GM12878 (cell line): ENCODE results near the gene SLC34A1. TPM values are rescaled to one million over a fixed set of nuclear protein-coding genes. Genes with fewer than 3 reads are reported as not detected.
A peak's percentile ranks its signal among the peaks of the same experiment; 100 is the strongest.

Source experiments
- ATF7 ChIP-seq: fragments of 450-650 bp; IDR thresholded peaks from 2 replicates; pipeline ENCODE4 v1.6.1; 2016; ENCODE audit warnings: low read depth, mild to moderate bottlenecking
- BCL11A ChIP-seq: IDR thresholded peaks from 2 replicates; pipeline ENCODE4 v1.6.1; 2011; ENCODE audit warnings: low read depth, low read length
- CBFB ChIP-seq: IDR thresholded peaks from 2 replicates; pipeline ENCODE4 v1.6.1; 2016; ENCODE audit warnings: antibody characterized with exemption, low read depth
- DPF2 ChIP-seq: fragments of 450-650 bp; IDR thresholded peaks from 2 replicates; pipeline ENCODE4 v1.6.1; 2017; ENCODE audit warnings: mild to moderate bottlenecking
- EP300 ChIP-seq, 2 experiments: fragments of 150-350 bp in 1 of 2; IDR thresholded peaks; 2 replicates each; pipeline ENCODE4 v1.6.1; 2011 to 2012; ENCODE audit warnings: low read depth in 2 of 2, low read length in 2 of 2, borderline replicate concordance in 1 of 2, improper control_type of control experiment in 1 of 2, inconsistent platforms in 1 of 2; ENCODE audit not compliant: control insufficient read depth in 1 of 2
- ETV6 ChIP-seq, 2 experiments: fragments of 450-650 bp in 1 of 2; IDR thresholded peaks in 1 of 2; conservative IDR thresholded peaks in 1 of 2; 2 replicates each; pipeline ENCODE4 v1.6.1; 2014; ENCODE audit warnings: antibody characterized with exemption in 1 of 2, borderline replicate concordance in 1 of 2, low read depth in 1 of 2, mild to moderate bottlenecking in 1 of 2, moderate library complexity in 1 of 2
- LARP7 ChIP-seq: fragments of 450-650 bp; IDR thresholded peaks from 2 replicates; pipeline ENCODE4 v1.6.1; 2017; ENCODE audit warnings: mild to moderate bottlenecking
- MXI1 ChIP-seq: fragments of 150-350 bp; IDR thresholded peaks from 2 replicates; pipeline ENCODE4 v1.6.1; 2011; ENCODE audit warnings: low read depth, mild to moderate bottlenecking, inconsistent platforms, low read length, improper control_type of control experiment
- RBBP5 ChIP-seq: fragments of 200-600 bp; sonication (generic); conservative IDR thresholded peaks from 2 replicates; pipeline ENCODE4 v1.6.1; 2016
- RFX5 ChIP-seq: IDR thresholded peaks from 2 replicates; pipeline ENCODE4 v1.6.1; 2011; ENCODE audit warnings: low read depth, low read length, improper control_type of control experiment
- RUNX3 ChIP-seq: IDR thresholded peaks from 2 replicates; pipeline ENCODE4 v1.6.1; 2012; ENCODE audit warnings: low read length, inconsistent platforms
- SMAD1 ChIP-seq: fragments of 450-650 bp; IDR thresholded peaks from 2 replicates; pipeline ENCODE4 v1.6.1; 2018; ENCODE audit warnings: mild to moderate bottlenecking, low read depth; ENCODE audit not compliant: partially characterized antibody
- SMC3 ChIP-seq: IDR thresholded peaks from 2 replicates; pipeline ENCODE4 v1.6.1; 2011; ENCODE audit warnings: low read length, improper control_type of control experiment, borderline replicate concordance
- SUZ12 ChIP-seq: fragments of 200-600 bp; sonication (generic); IDR thresholded peaks from one replicate; pipeline ENCODE4 v1.6.1; 2018; ENCODE audit warnings: antibody characterized with exemption, mild to moderate bottlenecking; ENCODE audit not compliant: unreplicated experiment
- TAF1 ChIP-seq: IDR thresholded peaks from 2 replicates; pipeline ENCODE4 v1.6.1; 2011; ENCODE audit warnings: mild to moderate bottlenecking, low read depth, low read length, borderline replicate concordance
- TARDBP ChIP-seq: IDR thresholded peaks from 2 replicates; pipeline ENCODE4 v1.6.1; 2016; ENCODE audit warnings: borderline replicate concordance
- TCF7 ChIP-seq: IDR thresholded peaks from 2 replicates; pipeline ENCODE4 v1.6.1; 2014; ENCODE audit warnings: antibody characterized with exemption, borderline replicate concordance
- ZNF384 ChIP-seq: IDR thresholded peaks from 2 replicates; pipeline ENCODE4 v1.6.1; 2012; ENCODE audit warnings: low read depth, mild to moderate bottlenecking, low read length, improper control_type of control experiment, borderline replicate concordance
- ZNF687 ChIP-seq: fragments of 450-650 bp; IDR thresholded peaks from 2 replicates; pipeline ENCODE4 v1.6.1; 2017; ENCODE audit warnings: mild to moderate bottlenecking, moderate library complexity
- ZSCAN29 ChIP-seq: fragments of 450-650 bp; IDR thresholded peaks from 2 replicates; pipeline ENCODE4 v1.6.1; 2017; ENCODE audit warnings: mild to moderate bottlenecking, moderate library complexity
- ZZZ3 ChIP-seq: IDR thresholded peaks from 2 replicates; pipeline ENCODE4 v1.6.1; 2011; ENCODE audit warnings: low read depth; ENCODE audit not compliant: control insufficient read depth, insufficient read length
- polyA plus RNA-seq, 11 experiments: library from polyadenylated mRNA; depleted of rRNA in 4 of 11; unstranded in 6 of 11; stranded (reverse) in 5 of 11; fragments of >200 nt; fragmentation: Nextera tagmentation in 4 of 11; fragmentation: Illumina TruSeq in 1 of 11; extraction: Ambion mirVana in 4 of 11; extraction: Trizol in 1 of 11; gene quantifications; 1 replicate in 1 of 11; 2 replicates in 10 of 11; pipeline versions ENCODE4 v1.2.1 to v1.2.3, GENCODE V29; 2011 to 2016; ENCODE audit warnings: inconsistent platforms in 2 of 11, missing spikeins in 2 of 11, low read depth in 1 of 11
- total RNA-seq, 4 experiments: library from RNA; depleted of rRNA in 3 of 4; stranded (reverse); fragments of >200 nt in 3 of 4; fragmentation: Illumina TruSeq in 1 of 4; extraction: Trizol in 1 of 4; gene quantifications; 2 replicates each; pipeline versions ENCODE4 v1.2.1 to v1.2.3, GENCODE V29; 2013 to 2021
- TF ChIP-seq, protein P1 (sequence below): fragments of 450-650 bp; formaldehyde crosslinking; IDR thresholded peaks from 2 replicates; pipeline ENCODE4 v1.5.0; 2022; ENCODE audit warnings: mild to moderate bottlenecking, missing genetic modification characterization

SLC34A1 gene
- total and polyA plus RNA-seq, 10 of the 15 experiments (the other 5 are each of a cell fraction or from before 2014, with no cell fraction given) = 0.03 to 0.14 (median 0.09) TPM; not detected in 2

- TF ChIP-seq, protein P1, sequence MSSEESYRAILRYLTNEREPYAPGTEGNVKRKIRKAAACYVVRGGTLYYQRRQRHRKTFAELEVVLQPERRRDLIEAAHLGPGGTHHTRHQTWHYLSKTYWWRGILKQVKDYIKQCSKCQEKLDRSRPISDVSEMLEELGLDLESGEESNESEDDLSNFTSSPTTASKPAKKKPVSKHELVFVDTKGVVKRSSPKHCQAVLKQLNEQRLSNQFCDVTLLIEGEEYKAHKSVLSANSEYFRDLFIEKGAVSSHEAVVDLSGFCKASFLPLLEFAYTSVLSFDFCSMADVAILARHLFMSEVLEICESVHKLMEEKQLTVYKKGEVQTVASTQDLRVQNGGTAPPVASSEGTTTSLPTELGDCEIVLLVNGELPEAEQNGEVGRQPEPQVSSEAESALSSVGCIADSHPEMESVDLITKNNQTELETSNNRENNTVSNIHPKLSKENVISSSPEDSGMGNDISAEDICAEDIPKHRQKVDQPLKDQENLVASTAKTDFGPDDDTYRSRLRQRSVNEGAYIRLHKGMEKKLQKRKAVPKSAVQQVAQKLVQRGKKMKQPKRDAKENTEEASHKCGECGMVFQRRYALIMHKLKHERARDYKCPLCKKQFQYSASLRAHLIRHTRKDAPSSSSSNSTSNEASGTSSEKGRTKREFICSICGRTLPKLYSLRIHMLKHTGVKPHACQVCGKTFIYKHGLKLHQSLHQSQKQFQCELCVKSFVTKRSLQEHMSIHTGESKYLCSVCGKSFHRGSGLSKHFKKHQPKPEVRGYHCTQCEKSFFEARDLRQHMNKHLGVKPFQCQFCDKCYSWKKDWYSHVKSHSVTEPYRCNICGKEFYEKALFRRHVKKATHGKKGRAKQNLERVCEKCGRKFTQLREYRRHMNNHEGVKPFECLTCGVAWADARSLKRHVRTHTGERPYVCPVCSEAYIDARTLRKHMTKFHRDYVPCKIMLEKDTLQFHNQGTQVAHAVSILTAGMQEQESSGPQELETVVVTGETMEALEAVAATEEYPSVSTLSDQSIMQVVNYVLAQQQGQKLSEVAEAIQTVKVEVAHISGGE (CRISPR knock-in tag) = no peak
- TF ChIP-seq DPF2 (peak; percentile 89), SMC3 (no peak), MXI1 (no peak), ZZZ3 (no peak), ATF7 (0 out of 2 replicates have a peak, but pooled peaks have one; percentile 28), SMAD1 (no peak), TAF1 (peak; percentile 32; the same call in 1 of the 2 replicates), CBFB (peak; percentile 89), RUNX3 (no peak), ZNF687 (no peak), ZSCAN29 (no peak), LARP7 (0 out of 2 replicates have a peak, but pooled peaks have one; percentile 6), BCL11A (peak; percentile 91), TARDBP (no peak), ZNF384 (no peak), SUZ12 (no peak), RFX5 (no peak), RBBP5 (no peak), ETV6 (conservative IDR thresholded peaks at IDR 0.05 in 1 of 2, IDR thresholded peaks at IDR 0.05 in 1 of 2; ENCODE audit: borderline replicate concordance in 1 of 2, low read depth in 1 of 2) (peak in 1 of 2 experiments; percentile 83; a peak in 1 of 4 replicates), EP300 (IDR thresholded peaks at IDR 0.05; ENCODE audit: borderline replicate concordance in 1 of 2, control insufficient read depth in 1 of 2, low read depth in 2 of 2, low read length in 2 of 2) (peak; percentile 41 to 82; a peak in 2 of 4 replicates), TCF7 (no peak)
Measured at GRCh38 chr5:177364159-177364962, 19.9 kb upstream of the SLC34A1 start (continued).
